Epidermal melanocyte (primary cell): ENCODE data around the gene SLC9B2.
A peak's percentile ranks its signal among the peaks of the same experiment; 100 is the strongest.

Experiments used
- DNase-seq: peaks from one replicate; pipeline ENCODE4 v3.0.0; 2011; ENCODE audit warnings: low spot score; ENCODE audit not compliant: insufficient read length

The SLC9B2 gene, protein sequence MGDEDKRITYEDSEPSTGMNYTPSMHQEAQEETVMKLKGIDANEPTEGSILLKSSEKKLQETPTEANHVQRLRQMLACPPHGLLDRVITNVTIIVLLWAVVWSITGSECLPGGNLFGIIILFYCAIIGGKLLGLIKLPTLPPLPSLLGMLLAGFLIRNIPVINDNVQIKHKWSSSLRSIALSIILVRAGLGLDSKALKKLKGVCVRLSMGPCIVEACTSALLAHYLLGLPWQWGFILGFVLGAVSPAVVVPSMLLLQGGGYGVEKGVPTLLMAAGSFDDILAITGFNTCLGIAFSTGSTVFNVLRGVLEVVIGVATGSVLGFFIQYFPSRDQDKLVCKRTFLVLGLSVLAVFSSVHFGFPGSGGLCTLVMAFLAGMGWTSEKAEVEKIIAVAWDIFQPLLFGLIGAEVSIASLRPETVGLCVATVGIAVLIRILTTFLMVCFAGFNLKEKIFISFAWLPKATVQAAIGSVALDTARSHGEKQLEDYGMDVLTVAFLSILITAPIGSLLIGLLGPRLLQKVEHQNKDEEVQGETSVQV

DNA sequence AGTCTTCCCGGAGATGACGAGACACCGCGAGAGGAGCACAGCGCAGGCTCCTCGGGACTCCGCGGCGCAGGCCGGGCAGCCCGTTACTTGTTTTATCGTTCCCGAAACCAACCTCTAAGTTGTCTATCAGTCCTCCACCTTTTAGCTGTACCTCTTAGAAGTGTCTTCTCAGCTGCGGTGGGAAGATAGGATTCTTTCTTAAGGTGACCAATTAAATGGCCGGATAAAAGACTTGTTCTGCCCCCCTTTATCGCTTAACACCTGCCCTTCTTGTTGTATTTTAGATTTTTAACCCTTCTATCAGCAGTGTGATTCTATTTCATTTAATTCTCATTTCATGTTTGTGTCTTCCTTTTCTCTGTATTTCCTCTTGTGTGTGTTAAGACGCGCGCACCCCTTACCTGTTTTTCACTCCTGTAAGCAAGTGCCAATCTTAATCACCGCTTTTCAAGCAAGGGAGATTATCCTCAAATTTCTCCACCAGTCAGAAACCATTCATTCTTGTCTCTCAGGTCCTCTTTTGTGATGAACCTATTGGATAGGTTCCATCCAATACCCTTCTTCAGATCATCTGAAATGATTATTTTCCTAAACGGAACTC is at the start of gene SLC9B2:
SLC9B2 (minus strand) TSS at position 15 of the 601 bp plus-strand sequence. CDS start 9,211 bp downstream, outside the sequence.
- DNase-seq, result no peak

GRCh38 chr4:103126126-103126525 is 49.6 kb upstream of the SLC9B2 start:
- DNase-seq, result no peak

DNA sequence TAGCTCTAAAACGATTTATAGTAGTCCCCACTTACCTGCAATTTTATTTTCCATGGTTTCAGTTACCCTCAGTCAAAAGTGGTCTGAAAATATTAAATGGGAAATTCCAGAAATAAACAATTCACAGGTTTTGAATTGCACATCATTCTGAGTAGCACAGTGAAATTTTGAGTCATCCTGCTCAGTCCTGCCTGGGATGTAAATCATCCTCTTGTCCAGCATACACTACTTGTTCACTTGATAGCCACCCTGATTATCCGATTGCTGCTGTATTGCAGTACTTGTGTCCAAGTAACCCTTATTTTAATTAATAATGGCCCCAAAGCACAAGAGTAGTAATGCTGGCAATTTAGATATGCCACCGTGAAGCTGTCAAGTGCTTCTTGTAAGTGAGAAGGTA is 46.6 kb upstream of the SLC9B2 start:
- no peak for DNase-seq

DNA sequence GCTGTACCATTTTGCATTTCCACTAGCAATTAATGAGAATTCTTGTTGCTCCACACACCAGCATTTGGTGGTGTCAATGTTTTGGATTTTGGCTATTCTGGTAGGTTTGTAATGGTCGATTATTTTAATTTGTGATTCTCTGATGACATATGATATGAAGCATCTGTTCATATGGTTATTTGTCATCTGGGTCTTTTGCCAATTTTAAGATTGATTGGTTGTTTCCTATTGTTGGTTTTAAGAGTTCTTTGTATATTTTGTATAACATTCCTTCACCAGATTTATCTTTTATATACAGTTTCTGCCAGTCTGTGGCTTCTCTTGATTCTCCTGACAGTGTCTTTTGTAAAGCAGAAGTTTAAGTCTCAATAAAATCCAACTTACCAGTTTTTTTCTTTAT is 41.6 kb upstream of the SLC9B2 start:
- DNase-seq, result no peak

- no peak for DNase-seq
Observed at GRCh38 chr4:103111598-103111997, 35.0 kb upstream of the SLC9B2 start.

DNA sequence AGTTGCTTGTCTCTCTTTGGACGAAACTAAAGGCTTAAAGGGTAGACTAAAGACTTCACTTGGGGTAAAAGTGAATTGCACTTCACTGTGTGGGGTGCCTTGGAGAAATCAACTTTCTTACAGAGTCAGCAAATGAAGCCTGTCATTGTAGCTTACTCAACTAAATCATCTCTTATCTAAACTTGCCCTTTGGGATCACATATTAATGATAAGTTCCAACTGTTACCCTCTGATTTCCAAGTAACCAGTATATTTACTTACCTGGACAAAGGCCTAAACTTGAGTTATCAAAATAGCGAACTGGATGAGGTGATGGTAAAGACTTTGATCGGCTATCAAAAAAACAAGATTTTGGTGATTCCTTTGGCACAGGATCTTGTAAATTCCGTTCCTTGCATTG is 32.0 kb upstream of the SLC9B2 start:
- DNase-seq, result no peak

GRCh38 chr4:103105558-103106356 is 29.2 kb upstream of the SLC9B2 start:
- DNase-seq, result no peak

DNA sequence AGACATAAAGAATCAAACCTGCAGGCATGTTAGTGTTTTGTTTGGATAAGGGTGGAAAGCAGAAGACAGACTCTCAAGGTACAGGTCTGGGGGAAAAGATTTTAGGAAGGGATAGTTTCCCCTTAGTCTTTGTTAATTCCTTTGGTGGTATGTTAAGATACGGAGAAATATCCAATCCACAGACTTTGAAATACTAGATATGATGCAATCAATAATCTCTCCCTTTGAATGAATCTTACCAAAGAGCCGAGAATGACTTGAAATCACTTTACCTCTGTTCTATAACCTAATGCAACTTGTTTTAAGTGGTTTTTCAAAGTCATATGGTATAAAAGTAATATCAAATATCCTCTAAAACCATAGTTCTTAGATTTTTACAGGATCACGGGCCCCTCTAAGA is 28.3 kb upstream of the SLC9B2 start:
- no peak for DNase-seq

DNA sequence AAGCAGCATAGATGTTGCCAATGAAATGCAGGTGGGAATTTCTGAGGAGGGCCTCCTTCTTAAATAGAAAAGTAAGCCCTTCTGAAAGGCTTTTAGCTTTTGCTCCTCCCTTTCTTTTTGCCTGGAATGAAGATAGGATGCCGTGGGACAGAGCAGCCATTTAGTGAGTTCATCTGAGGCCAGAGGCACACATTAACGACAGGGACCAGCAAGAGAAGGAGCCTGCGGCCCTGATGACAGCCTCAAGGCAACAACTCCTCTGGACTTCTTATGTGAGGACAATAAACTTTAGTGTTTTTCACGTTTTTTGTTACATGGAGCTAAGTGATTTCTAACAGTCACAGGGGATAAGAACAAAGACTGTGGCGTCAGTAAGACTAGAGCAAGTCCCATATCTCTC is 24.1 kb upstream of the SLC9B2 start:
- no peak for DNase-seq

GRCh38 chr4:103099691-103100392 is 23.3 kb upstream of the SLC9B2 start, which contains the start of gene BDH2:
Gene BDH2, minus strand, starts transcription at chr4:103099834. Its CDS starts 3,580 bp downstream, at chr4:103096254.
- DNase-seq, result peak; percentile 73

GRCh38 chr4:103098756-103099440 is 22.3 kb upstream of the SLC9B2 start:
- DNase-seq, result no peak

DNA sequence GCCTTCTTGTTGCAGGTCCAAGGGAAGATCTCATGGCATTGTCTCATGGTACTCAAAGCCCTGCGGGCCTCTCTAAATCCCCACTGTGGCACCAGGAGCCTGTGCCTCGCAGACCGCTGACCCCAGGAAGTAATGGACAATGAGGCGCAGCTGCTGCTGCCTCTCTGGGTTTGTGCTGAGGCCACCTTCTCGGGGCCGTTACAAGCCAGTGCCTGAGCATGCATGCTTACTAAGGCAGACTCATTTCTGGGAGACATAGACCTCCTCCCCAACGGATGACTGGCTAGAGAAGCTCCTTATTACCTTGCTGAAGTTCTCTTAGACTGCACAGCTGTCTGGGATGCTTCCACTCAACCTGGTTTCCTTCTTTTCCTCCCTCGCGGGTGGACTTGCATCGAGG is 21.8 kb upstream of the SLC9B2 start:
- DNase-seq, result no peak

DNA sequence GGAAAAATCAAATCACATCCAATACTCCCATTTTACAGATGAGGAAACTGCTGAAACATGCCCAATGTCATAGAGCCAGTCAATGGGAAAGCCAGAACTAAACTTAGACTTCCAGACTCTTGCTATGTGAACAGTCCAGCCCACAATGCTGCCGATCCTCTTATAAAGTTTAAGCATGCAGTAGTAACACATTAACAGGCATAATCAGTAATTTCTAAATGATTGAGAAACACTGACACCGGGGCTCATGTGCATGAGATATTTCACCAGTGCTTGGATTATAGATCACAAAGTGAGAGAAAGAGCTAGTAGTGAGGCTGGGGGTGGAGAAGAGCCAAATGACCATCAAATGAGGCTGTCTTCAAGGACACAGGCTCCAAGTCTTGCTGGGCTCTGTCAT is 20.6 kb upstream of the SLC9B2 start:
- no peak for DNase-seq

GRCh38 chr4:103095080-103095479 is 18.5 kb upstream of the SLC9B2 start:
- DNase-seq, result no peak

- DNase-seq, result no peak
Observed at GRCh38 chr4:103092245-103092644, 15.7 kb upstream of the SLC9B2 start.

GRCh38 chr4:103091601-103092223 is 15.2 kb upstream of the SLC9B2 start:
- DNase-seq, result no peak

DNA sequence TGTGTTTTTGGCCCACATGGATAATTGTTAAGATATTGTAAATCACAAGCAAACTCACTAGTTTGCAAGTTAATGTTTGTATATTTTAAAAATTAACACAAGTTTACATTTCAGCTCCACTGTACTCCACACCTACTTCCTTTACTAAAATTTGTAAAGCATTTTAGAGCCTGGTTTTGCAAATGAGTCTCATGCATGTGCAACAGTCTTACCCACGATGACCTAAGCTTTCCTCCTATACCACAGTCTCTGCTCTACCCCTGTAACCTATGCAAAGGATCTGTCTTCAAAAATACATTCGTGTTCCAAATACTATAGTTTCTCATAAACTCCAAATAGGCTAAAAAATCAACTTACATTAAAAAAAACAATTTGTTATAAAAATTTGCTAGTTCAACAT is 12.9 kb upstream of the SLC9B2 start:
- no peak for DNase-seq

DNA sequence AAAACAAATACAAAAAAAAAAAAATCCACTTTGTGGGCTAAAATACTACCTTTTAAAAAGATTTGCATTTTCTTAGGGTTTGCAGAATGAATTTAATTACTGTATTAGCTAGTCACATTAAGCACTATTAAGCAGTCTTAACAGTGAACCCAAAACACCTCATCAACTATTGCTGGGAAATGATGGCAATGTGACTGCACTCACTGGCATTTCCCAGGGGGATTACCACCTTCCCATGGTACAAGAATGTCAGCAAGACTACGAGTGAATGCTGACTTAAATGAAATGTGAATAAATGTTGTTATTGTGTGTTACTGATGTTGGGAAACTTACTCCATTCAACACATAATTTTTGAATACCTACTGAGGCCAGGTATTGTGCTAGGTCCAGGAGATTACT is 10.0 kb upstream of the SLC9B2 start:
- DNase-seq, result no peak

- no peak for DNase-seq
Observed at GRCh38 chr4:103085555-103086196, 9.1 kb upstream of the SLC9B2 start.

GRCh38 chr4:103079621-103080020 is 3.1 kb upstream of the SLC9B2 start:
- DNase-seq, result no peak
